ENCODE results near the gene USP6NL. TPM values are rescaled to one million over a fixed set of nuclear protein-coding genes. Genes with fewer than 3 reads are reported as not detected.

Gene USP6NL
- total RNA-seq, 4 donors from 2014 or later: 28.8 to 56.4 (median 34.0) TPM

DNA sequence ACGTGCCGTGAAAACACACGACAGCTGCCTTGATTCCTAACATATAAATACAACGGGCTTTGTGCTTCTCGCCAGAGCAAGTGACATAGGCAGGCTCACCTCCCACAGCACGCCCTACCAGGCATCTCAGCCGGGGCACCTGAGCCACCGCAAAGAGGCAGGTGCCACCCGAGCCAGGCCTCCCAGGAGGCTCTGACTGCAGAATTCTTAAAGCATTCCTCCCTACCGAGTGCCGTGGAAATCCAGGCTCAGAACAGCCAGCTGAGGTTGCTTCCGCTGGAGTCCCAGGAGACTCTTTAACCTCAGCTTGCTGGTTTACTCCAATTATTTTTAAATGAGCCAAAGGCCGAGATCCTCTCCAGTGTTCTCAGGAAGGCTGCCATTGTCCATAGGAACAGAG is 206.5 kb downstream of the USP6NL start:
- TF ChIP-seq POLR2A (IDR thresholded peaks at IDR 0.05): no peak
- TF ChIP-seq, protein P1, sequence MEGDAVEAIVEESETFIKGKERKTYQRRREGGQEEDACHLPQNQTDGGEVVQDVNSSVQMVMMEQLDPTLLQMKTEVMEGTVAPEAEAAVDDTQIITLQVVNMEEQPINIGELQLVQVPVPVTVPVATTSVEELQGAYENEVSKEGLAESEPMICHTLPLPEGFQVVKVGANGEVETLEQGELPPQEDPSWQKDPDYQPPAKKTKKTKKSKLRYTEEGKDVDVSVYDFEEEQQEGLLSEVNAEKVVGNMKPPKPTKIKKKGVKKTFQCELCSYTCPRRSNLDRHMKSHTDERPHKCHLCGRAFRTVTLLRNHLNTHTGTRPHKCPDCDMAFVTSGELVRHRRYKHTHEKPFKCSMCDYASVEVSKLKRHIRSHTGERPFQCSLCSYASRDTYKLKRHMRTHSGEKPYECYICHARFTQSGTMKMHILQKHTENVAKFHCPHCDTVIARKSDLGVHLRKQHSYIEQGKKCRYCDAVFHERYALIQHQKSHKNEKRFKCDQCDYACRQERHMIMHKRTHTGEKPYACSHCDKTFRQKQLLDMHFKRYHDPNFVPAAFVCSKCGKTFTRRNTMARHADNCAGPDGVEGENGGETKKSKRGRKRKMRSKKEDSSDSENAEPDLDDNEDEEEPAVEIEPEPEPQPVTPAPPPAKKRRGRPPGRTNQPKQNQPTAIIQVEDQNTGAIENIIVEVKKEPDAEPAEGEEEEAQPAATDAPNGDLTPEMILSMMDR (IDR thresholded peaks at IDR 0.05): no peak
- Histone ChIP-seq H3K4me3 (no peak overlapping the region), H3K4me1 (peaks cover 0 to 4% (median 0%) of the 10 kb centered on the region in 3 donors), H3K36me3 (no peaks in the 10 kb centered on the region), H3K9me3 (no peaks in the 10 kb centered on the region), H3K27me3 (no peaks in the 10 kb centered on the region), H3K27ac (no peak overlapping the region)
- intact Hi-C loops (cut with DNase I): no loop called here
- WGBS, 2 donors: 36 to 83% methylated on average over 6 to 8 of the region's 13 CpGs
- no peak for DNase-seq

Other genes with a start within 250 kb of the USP6NL start
- gene ECHDC3, start 130.7 kb upstream of the USP6NL start, total RNA-seq: 10 to 100 TPM in 2 of 4 donors, 1 to 10 TPM in 1, under 1 TPM in 1; 0.44 to 55.7 (median 31.6) TPM
- gene PROSER2, start 211.7 kb upstream of the USP6NL start, total RNA-seq: 10 to 100 TPM in 2 of 4 donors, 1 to 10 TPM in 2; 6.4 to 15.5 (median 11.1) TPM